ENCODE results near the gene MLLT6.
A peak's percentile ranks its signal among the peaks of the same experiment; 100 is the strongest.

MLLT6 gene

GRCh38 chr17:38739305-38739704 is 34.2 kb downstream of the MLLT6 start:
- no peak for TF ChIP-seq TAF1 (IDR thresholded peaks at IDR 0.05; ENCODE audit: borderline replicate concordance, insufficient read depth, low read length)
- TF ChIP-seq, protein P1, sequence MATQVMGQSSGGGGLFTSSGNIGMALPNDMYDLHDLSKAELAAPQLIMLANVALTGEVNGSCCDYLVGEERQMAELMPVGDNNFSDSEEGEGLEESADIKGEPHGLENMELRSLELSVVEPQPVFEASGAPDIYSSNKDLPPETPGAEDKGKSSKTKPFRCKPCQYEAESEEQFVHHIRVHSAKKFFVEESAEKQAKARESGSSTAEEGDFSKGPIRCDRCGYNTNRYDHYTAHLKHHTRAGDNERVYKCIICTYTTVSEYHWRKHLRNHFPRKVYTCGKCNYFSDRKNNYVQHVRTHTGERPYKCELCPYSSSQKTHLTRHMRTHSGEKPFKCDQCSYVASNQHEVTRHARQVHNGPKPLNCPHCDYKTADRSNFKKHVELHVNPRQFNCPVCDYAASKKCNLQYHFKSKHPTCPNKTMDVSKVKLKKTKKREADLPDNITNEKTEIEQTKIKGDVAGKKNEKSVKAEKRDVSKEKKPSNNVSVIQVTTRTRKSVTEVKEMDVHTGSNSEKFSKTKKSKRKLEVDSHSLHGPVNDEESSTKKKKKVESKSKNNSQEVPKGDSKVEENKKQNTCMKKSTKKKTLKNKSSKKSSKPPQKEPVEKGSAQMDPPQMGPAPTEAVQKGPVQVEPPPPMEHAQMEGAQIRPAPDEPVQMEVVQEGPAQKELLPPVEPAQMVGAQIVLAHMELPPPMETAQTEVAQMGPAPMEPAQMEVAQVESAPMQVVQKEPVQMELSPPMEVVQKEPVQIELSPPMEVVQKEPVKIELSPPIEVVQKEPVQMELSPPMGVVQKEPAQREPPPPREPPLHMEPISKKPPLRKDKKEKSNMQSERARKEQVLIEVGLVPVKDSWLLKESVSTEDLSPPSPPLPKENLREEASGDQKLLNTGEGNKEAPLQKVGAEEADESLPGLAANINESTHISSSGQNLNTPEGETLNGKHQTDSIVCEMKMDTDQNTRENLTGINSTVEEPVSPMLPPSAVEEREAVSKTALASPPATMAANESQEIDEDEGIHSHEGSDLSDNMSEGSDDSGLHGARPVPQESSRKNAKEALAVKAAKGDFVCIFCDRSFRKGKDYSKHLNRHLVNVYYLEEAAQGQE (IDR thresholded peaks at IDR 0.05; ENCODE audit: insufficient read depth in 1 of 2, low read depth in 2 of 2, low read length in 2 of 2), result no peak
- no peak for TF ChIP-seq SIN3A (IDR thresholded peaks at IDR 0.05; ENCODE audit: borderline replicate concordance, insufficient read depth, low read length)
- no peak for TF ChIP-seq POLR2AphosphoS5 (IDR thresholded peaks at IDR 0.05; ENCODE audit: low read depth, low read length)
- no peak for TF ChIP-seq FOXP2 (optimal IDR thresholded peaks at IDR 0.05; ENCODE audit: borderline replicate concordance, extremely low read depth, extremely low read length, insufficient read depth)

- TF ChIP-seq TAF1 (IDR thresholded peaks at IDR 0.05; ENCODE audit: borderline replicate concordance, insufficient read depth, low read length) (no peak), FOXP2 (optimal IDR thresholded peaks at IDR 0.05; ENCODE audit: borderline replicate concordance, extremely low read depth, extremely low read length, insufficient read depth) (no peak), POLR2AphosphoS5 (IDR thresholded peaks at IDR 0.05; ENCODE audit: low read depth, low read length) (no peak), SIN3A (IDR thresholded peaks at IDR 0.05; ENCODE audit: borderline replicate concordance, insufficient read depth, low read length) (no peak)
- TF ChIP-seq, protein P1 (IDR thresholded peaks at IDR 0.05; ENCODE audit: insufficient read depth in 1 of 2, low read depth in 2 of 2, low read length in 2 of 2), result no peak
Observed at GRCh38 chr17:38740044-38740443, 35.0 kb downstream of the MLLT6 start.

- TF ChIP-seq POLR2AphosphoS5 (IDR thresholded peaks at IDR 0.05; ENCODE audit: low read depth, low read length) (no peak), SIN3A (IDR thresholded peaks at IDR 0.05; ENCODE audit: borderline replicate concordance, insufficient read depth, low read length) (no peak), TAF1 (IDR thresholded peaks at IDR 0.05; ENCODE audit: borderline replicate concordance, insufficient read depth, low read length) (no peak), FOXP2 (optimal IDR thresholded peaks at IDR 0.05; ENCODE audit: borderline replicate concordance, extremely low read depth, extremely low read length, insufficient read depth) (no peak)
- TF ChIP-seq, protein P1 (IDR thresholded peaks at IDR 0.05; ENCODE audit: insufficient read depth in 1 of 2, low read depth in 2 of 2, low read length in 2 of 2), result no peak
Observed at GRCh38 chr17:38740806-38741205, 35.7 kb downstream of the MLLT6 start.

DNA sequence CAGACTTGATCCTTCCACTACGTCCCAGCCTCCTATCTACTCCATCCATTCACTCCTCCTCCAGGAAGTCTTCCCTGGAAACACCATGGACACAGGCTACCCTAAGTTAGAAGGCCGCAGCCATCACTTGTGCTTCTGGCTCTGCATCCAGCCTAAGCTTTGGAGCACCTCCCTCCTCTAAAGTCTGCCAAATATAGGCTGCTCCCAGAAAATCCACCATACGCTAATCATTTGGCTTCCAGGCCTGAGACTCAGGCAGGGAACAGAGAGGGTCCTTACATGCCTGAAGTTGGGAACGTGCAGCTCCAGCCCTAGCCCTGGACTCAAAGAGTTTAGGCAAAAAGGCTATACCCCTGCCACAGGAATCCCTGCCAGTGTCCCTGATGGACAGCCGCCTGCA is 36.4 kb downstream of the MLLT6 start:
- no peak for TF ChIP-seq SIN3A (IDR thresholded peaks at IDR 0.05; ENCODE audit: borderline replicate concordance, insufficient read depth, low read length)

DNA sequence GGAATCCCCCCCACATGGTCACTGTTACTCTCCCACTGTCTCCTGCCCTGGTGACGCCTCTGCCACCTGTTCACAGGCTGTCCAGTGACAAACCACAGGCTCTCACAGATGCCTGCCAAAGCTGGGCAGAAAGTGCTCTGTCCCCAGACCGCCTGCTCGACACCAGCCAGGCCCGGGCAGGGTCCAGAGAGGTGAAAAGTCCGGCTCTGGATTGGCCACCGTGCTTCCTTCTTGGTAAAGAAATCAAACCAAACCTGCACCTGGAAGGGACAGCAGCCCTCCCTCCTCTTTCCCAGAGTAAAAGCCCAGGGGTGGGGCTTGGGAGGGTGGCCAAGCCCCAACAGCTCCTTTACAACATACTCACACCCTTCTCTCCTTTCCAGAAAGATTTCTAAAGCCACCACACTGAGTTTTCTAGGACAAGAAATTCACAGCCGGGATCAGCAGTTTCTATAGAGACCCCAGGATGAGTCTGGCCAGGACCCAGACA is 36.9 kb downstream of the MLLT6 start:
- TF ChIP-seq POLR2AphosphoS5 (IDR thresholded peaks at IDR 0.05; ENCODE audit: low read depth, low read length), result no peak

DNA sequence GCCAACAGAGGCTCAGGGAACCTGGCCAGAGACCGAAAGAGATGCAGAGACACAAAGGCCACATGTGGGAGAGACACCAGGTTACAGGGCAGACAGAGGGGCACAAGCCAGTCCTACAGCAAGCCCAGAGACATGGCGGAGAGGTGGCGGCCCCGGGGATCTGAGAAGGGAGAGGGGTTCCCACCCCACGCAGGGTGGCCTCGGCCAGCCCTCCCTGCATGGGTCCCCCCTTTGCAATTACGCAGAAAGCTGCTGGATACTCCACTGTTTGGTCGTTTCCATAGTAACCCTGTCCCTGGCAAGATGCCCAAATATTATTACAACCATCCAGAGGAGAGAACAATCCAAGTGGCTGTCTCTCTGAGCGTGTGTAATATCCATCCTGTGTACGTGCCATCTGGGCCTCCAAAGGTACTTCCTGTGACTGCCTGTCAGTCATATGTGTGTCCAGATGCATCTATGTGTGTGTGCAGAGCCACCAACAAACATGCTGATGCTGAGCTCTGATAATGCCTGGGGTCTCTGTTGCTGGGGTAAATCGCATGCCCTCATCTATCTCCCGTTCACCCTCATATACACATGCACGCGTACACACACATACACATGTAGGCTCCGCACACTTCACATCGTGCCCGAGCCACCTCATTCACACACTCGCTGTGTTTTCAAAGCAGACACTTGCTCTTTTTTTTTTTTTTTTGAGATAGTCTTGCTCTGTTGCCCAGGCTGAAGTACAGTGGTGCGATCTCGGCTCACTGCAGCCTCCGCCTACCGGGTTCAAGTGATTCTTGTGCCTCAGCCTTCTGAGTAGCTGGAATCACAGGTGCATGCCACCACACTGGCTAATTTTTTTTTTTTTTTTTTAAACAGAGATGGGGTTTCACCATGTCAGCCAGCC is 37.6 kb downstream of the MLLT6 start:
- no peak; the same call in 1 of the 2 replicates for TF ChIP-seq POLR2AphosphoS5 (IDR thresholded peaks at IDR 0.05; ENCODE audit: low read depth, low read length)
- peak; percentile 73; the same call in 1 of the 2 replicates for TF ChIP-seq SIN3A (IDR thresholded peaks at IDR 0.05; ENCODE audit: borderline replicate concordance, insufficient read depth, low read length)
- TF ChIP-seq, protein P1 (IDR thresholded peaks at IDR 0.05; ENCODE audit: insufficient read depth in 1 of 2, low read depth in 2 of 2, low read length in 2 of 2), result 0 out of 4 replicates have a peak, but pooled peaks of 1 of the 2 experiments have one; percentile 9
- peak; percentile 84 for TF ChIP-seq FOXP2 (optimal IDR thresholded peaks at IDR 0.05; ENCODE audit: borderline replicate concordance, extremely low read depth, extremely low read length, insufficient read depth)
